Osteoblast (primary cell): ENCODE results near the gene CNPY1. TPM values are rescaled to one million over a fixed set of nuclear protein-coding genes. Genes with fewer than 3 reads are reported as not detected.

Experiments
- DNase-seq: peaks from one replicate; pipeline ENCODE4 v3.0.0; 2011; ENCODE audit warnings: low spot score, mixed read lengths; ENCODE audit not compliant: insufficient read length; ENCODE audit errors: missing footprints
- H2AFZ ChIP-seq: 2 replicates; pipeline ENCODE4 v1.6.0; 2011; ENCODE audit warnings: mild to moderate bottlenecking, low read length
- H3K27ac ChIP-seq: 2 replicates; pipeline ENCODE4 v1.5.1; 2011; ENCODE audit warnings: mild to moderate bottlenecking, low read depth, low read length, moderate library complexity
- H3K27me3 ChIP-seq: 2 replicates; pipeline ENCODE4 v1.6.0; 2012; ENCODE audit warnings: mild to moderate bottlenecking, control low read depth, inconsistent platforms, low read length, moderate library complexity; ENCODE audit not compliant: insufficient read depth
- H3K36me3 ChIP-seq: 2 replicates; pipeline ENCODE4 v1.5.1; 2011; ENCODE audit warnings: mild to moderate bottlenecking, low read length, control low read depth, moderate library complexity; ENCODE audit not compliant: insufficient read depth
- H3K4me1 ChIP-seq: 2 replicates; pipeline ENCODE4 v1.5.1; 2011; ENCODE audit warnings: mild to moderate bottlenecking, low read length, control low read depth, moderate library complexity; ENCODE audit not compliant: insufficient read depth
- H3K4me2 ChIP-seq: 2 replicates; pipeline ENCODE4 v1.6.0; 2011; ENCODE audit warnings: mild to moderate bottlenecking, low read length; ENCODE audit not compliant: insufficient read depth
- H3K4me3 ChIP-seq: fragments of 200-600 bp; sonication (generic); 3 replicates; pipeline ENCODE4 v1.5.1; 2012; ENCODE audit warnings: mild to moderate bottlenecking, low read length, inconsistent platforms; ENCODE audit not compliant: insufficient read depth
- H3K79me2 ChIP-seq: 2 replicates; pipeline ENCODE4 v1.6.0; 2012; ENCODE audit warnings: mild to moderate bottlenecking, low read length, control low read depth, inconsistent platforms; ENCODE audit not compliant: insufficient read depth
- H3K9me3 ChIP-seq: 2 replicates; pipeline ENCODE4 v1.5.1; 2011; ENCODE audit warnings: low read depth, low read length, control low read depth
- H4K20me1 ChIP-seq: 2 replicates; pipeline ENCODE4 v1.6.0; 2012; ENCODE audit warnings: mild to moderate bottlenecking, low read length, control low read depth; ENCODE audit not compliant: insufficient read depth
- CTCF ChIP-seq: IDR thresholded peaks from 2 replicates; pipeline ENCODE4 v1.5.1; 2011; ENCODE audit warnings: mild to moderate bottlenecking, low read depth, low read length, moderate library complexity; ENCODE audit errors: extremely low read depth
- total RNA-seq: library from RNA; depleted of rRNA; stranded (reverse); fragments of >200 nt; gene quantifications from 2 replicates; pipeline ENCODE4 v1.2.3, GENCODE V29; 2012

Gene CNPY1
- total RNA-seq, 1 donor: not detected

GRCh38 chr7:155588468-155588998, 42.2 kb upstream of the CNPY1 start:
- H3K4me3 ChIP-seq: no peak overlapping the region
- no peak overlapping the region for H2AFZ ChIP-seq
- H3K36me3 ChIP-seq: no peaks in the 10 kb centered on the region
- no peaks in the 10 kb centered on the region for H4K20me1 ChIP-seq
- no peak overlapping the region for H3K4me2 ChIP-seq
- peaks cover 14% of the 10 kb centered on the region for H3K27me3 ChIP-seq
- TF ChIP-seq CTCF: no peak
- no peaks in the 10 kb centered on the region for H3K9me3 ChIP-seq
- no peak overlapping the region for H3K27ac ChIP-seq
- no peaks in the 10 kb centered on the region for H3K79me2 ChIP-seq
- H3K4me1 ChIP-seq: no peaks in the 10 kb centered on the region
- DNase-seq: peak; percentile 86

- TF ChIP-seq CTCF: no peak
- Histone ChIP-seq H3K27me3 (peaks cover 14% of the 10 kb centered on the region), H3K36me3 (no peaks in the 10 kb centered on the region), H3K4me1 (no peaks in the 10 kb centered on the region), H3K9me3 (no peaks in the 10 kb centered on the region), H3K4me2 (no peak overlapping the region), H3K27ac (no peak overlapping the region), H2AFZ (no peak overlapping the region), H3K4me3 (no peak overlapping the region), H4K20me1 (no peaks in the 10 kb centered on the region), H3K79me2 (no peaks in the 10 kb centered on the region)
- DNase-seq: peak; percentile 79
Observed at GRCh38 chr7:155587486-155587885, 41.1 kb upstream of the CNPY1 start.

GRCh38 chr7:155586843-155587440, 40.6 kb upstream of the CNPY1 start:
- Histone ChIP-seq H3K27ac (no peak overlapping the region), H3K4me3 (no peak overlapping the region), H3K79me2 (no peaks in the 10 kb centered on the region), H3K4me2 (no peak overlapping the region), H3K9me3 (no peaks in the 10 kb centered on the region), H3K36me3 (no peaks in the 10 kb centered on the region), H4K20me1 (no peaks in the 10 kb centered on the region), H3K4me1 (no peaks in the 10 kb centered on the region), H2AFZ (no peak overlapping the region), H3K27me3 (peaks cover 14% of the 10 kb centered on the region)
- no peak for TF ChIP-seq CTCF
- peak; percentile 58 for DNase-seq

- Histone ChIP-seq H3K4me3 (no peak overlapping the region), H3K27me3 (peaks cover 14% of the 10 kb centered on the region), H3K27ac (no peak overlapping the region), H4K20me1 (no peaks in the 10 kb centered on the region), H3K36me3 (no peaks in the 10 kb centered on the region), H3K79me2 (no peaks in the 10 kb centered on the region), H2AFZ (no peak overlapping the region), H3K4me1 (no peaks in the 10 kb centered on the region), H3K4me2 (no peak overlapping the region), H3K9me3 (no peaks in the 10 kb centered on the region)
- TF ChIP-seq CTCF: no peak
- DNase-seq: peak; percentile 22
Observed at GRCh38 chr7:155585951-155586350, 39.6 kb upstream of the CNPY1 start.
